Epithelial cell of proximal tubule (primary cell): ENCODE data around the gene RYR2. TPM values are rescaled to one million over a fixed set of nuclear protein-coding genes. Genes with fewer than 3 reads are reported as not detected.

Source experiments
- DNase-seq: peaks from one replicate; pipeline ENCODE4 v3.0.0-alpha.2; 2011; ENCODE audit warnings: low read depth
- H3K4me3 ChIP-seq: 2 replicates; pipeline ENCODE4 v1.5.1; 2011; ENCODE audit warnings: low read depth, mild to moderate bottlenecking, low read length
- CTCF ChIP-seq: conservative IDR thresholded peaks from 2 replicates; pipeline ENCODE4 v1.5.1; 2012; ENCODE audit warnings: low read depth, mild to moderate bottlenecking, low read length
- total RNA-seq: library from RNA; depleted of rRNA; stranded (reverse); fragments of >200 nt; gene quantifications from 2 replicates; pipeline ENCODE4 v1.2.3, GENCODE V29; 2015

The RYR2 gene
- total RNA-seq, 1 donor from 2014 or later = 0.63 TPM

GRCh38 chr1:237070519-237070918 is 28.5 kb downstream of the RYR2 start:
- TF ChIP-seq CTCF = no peak
- no peak overlapping the region for H3K4me3 ChIP-seq
- no peak for DNase-seq

GRCh38 chr1:237071641-237072420 is 29.8 kb downstream of the RYR2 start:
- no peak for DNase-seq
- no peak overlapping the region for H3K4me3 ChIP-seq
- no peak for TF ChIP-seq CTCF

- no peak overlapping the region for H3K4me3 ChIP-seq
- no peak for TF ChIP-seq CTCF
- no peak for DNase-seq
Measured at GRCh38 chr1:237074371-237075117, 32.6 kb downstream of the RYR2 start.

- no peak overlapping the region for H3K4me3 ChIP-seq
- TF ChIP-seq CTCF = no peak
- DNase-seq = no peak
Measured at GRCh38 chr1:237084341-237085077, 42.5 kb downstream of the RYR2 start.

GRCh38 chr1:237091691-237092090 is 49.7 kb downstream of the RYR2 start:
- no peak for TF ChIP-seq CTCF
- no peak overlapping the region for H3K4me3 ChIP-seq
- no peak for DNase-seq

GRCh38 chr1:237093691-237094090 is 51.7 kb downstream of the RYR2 start:
- DNase-seq = no peak
- no peak overlapping the region for H3K4me3 ChIP-seq
- TF ChIP-seq CTCF = no peak
